ENCODE data around the gene STXBP5L.
"Not testable (repeated sequence)": the region's sequence is repeated elsewhere in the genome, so short reads cannot be mapped to it uniquely, and the experiment has no call there.

The STXBP5L gene

DNA sequence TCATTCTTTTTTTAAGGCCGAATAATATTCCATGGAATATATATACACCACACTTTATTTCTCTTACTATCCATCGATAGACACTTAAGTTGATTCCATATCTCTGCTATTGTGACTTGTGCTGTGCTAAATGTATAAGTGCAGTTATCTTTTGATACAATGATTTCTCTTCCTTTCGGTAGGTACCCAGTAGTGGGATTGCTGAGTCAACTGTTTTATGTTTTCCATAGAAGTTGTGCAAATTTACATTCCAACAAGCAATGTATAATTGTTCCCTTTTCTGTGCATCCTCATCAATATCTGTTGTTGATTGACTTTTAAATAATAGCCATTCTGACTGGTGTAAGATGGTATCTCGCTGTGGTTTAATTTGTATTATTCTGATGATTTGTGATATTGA lies 81.0 kb downstream of the STXBP5L start:
- no peak overlapping the region for H3K4me3 ChIP-seq (ENCODE audit: low read length)
- no peak for DNase-seq (ENCODE audit: low read depth)
- TF ChIP-seq, protein P1, sequence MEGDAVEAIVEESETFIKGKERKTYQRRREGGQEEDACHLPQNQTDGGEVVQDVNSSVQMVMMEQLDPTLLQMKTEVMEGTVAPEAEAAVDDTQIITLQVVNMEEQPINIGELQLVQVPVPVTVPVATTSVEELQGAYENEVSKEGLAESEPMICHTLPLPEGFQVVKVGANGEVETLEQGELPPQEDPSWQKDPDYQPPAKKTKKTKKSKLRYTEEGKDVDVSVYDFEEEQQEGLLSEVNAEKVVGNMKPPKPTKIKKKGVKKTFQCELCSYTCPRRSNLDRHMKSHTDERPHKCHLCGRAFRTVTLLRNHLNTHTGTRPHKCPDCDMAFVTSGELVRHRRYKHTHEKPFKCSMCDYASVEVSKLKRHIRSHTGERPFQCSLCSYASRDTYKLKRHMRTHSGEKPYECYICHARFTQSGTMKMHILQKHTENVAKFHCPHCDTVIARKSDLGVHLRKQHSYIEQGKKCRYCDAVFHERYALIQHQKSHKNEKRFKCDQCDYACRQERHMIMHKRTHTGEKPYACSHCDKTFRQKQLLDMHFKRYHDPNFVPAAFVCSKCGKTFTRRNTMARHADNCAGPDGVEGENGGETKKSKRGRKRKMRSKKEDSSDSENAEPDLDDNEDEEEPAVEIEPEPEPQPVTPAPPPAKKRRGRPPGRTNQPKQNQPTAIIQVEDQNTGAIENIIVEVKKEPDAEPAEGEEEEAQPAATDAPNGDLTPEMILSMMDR (conservative IDR thresholded peaks at IDR 0.05; ENCODE audit: low read length) = no peak

DNA sequence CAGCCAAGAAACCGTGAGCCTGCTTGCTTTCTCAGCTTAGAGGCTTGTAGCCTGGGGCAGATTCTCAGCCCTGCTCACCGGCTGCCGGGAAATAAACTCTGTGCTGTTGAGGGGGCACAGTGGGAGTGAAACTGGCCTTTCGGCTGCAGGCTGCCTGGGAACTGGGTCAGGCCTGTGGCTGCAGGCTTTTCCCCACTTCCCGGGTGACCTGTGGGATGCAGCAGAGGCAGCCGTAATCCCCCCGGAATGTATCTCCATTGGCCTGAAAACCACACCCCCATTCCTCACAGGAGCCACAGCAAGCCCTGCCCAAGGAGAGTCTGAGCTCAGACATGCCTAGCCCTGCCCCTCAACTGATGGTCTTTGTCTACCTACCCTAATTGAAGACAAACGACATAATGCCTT lies 110.9 kb downstream of the STXBP5L start:
- TF ChIP-seq, protein P1 (conservative IDR thresholded peaks at IDR 0.05; ENCODE audit: low read length) = no peak
- H3K4me3 ChIP-seq (ENCODE audit: low read length) = no peak overlapping the region
- no peak for DNase-seq (ENCODE audit: low read depth)

DNA sequence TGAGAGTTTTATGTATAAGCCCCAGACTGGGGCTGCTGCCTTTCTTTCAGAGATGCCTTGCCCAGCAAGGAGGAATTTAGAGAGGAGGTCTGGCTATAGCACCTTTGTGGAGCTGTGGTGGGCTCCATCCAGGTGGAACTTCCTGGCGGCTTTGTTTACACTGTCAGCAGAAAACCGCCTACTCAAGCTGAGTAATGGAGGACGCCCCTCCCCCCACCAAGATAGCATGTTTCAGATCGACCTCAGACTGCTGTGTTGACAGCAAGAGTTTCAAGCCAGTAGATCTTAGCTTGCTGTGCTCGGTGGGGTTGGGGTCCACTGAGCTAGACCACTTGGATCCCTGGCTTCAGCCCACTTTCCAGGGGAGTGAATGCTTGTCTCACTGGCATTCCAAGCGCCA lies 155.6 kb downstream of the STXBP5L start:
- TF ChIP-seq, protein P1 (conservative IDR thresholded peaks at IDR 0.05; ENCODE audit: low read length) = no peak
- no peak for DNase-seq (ENCODE audit: low read depth)
- no peak overlapping the region for H3K4me3 ChIP-seq (ENCODE audit: low read length)

DNA sequence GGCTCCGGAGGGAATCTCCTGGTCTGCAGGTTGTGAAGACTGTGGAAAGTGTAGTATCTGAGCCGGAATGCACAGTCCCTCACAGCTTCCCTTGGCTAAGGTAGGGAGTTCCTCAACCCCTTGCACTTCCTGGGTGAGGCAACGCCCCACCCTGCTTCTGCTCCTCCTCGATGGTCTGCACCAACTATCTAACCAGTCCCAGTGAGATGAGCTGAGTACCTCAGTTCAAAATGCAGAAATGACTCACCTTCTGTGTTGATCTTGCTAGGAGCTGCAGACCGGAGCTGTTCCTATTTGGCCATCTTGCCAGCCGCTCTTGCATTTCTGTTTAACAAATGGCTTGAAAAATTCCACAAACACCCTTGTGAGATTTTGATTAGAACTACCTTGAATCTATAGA lies 156.1 kb downstream of the STXBP5L start:
- no peak for DNase-seq (ENCODE audit: low read depth)
- TF ChIP-seq, protein P1 (conservative IDR thresholded peaks at IDR 0.05; ENCODE audit: low read length) = no peak
- no peak overlapping the region for H3K4me3 ChIP-seq (ENCODE audit: low read length)

DNA sequence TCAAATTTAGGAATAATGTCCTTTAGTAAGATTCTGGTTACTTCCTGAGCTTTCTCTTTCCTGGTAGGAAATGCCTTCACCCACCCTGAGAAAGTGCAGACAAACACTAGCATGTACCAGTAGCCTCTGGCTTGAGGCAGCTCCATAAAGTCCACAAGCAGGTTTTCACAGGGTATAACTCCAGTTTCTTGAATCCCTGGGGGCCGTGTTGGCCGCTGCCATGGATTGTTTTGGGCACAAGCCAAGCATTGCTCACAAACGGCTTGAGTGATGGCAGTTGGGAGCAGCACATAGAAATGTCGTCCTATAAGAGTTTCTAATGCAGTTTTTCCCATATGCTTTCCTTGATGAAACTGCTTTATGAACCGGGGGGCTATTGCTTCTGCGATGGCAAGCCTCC lies 164.1 kb downstream of the STXBP5L start:
- no peak for DNase-seq (ENCODE audit: low read depth)
- TF ChIP-seq, protein P1 (conservative IDR thresholded peaks at IDR 0.05; ENCODE audit: low read length) = no peak
- H3K4me3 ChIP-seq (ENCODE audit: low read length) = no peak overlapping the region

DNA sequence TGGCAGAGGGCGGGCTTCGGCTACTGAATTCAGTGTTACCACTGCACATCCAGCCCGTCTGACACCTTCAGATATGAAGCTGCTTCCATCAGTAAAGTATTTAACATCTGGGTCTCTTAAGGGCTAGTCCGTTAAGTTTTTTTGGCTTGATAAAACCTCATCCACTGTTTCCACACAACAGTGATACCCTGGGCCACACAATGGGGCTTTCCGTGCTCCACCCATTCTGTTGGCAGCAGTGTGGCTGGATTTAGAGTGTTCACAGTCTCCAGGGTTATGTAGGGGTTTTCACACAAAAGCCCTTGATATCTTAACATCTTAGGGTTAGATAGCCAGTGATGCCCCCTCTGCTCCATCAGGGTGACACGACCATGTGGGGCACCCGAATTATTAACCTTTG lies 165.0 kb downstream of the STXBP5L start:
- H3K4me3 ChIP-seq (ENCODE audit: low read length) = no peak overlapping the region
- DNase-seq (ENCODE audit: low read depth) = no peak
- TF ChIP-seq, protein P1 (conservative IDR thresholded peaks at IDR 0.05; ENCODE audit: low read length) = no peak

DNA sequence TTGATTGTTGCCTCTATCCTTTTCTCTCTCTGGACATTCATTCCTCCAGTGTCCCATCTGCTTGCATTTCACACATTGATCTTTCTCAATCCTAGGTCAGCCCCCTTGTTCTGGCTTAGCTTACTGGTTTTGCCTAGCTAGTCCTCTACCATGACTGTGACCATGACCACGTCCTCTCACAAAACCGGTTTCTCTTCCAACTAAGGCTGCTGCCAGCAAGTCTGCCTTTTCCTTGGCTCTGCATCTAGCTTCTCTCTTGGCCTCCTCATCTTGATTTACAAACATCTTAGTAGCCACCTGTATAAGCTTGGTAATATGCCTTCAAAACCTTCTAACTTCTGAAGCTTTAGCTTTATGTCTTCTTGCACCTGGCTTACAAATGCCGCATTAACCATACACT lies 167.2 kb downstream of the STXBP5L start:
- H3K4me3 ChIP-seq (ENCODE audit: low read length) = no peak overlapping the region
- TF ChIP-seq, protein P1 (conservative IDR thresholded peaks at IDR 0.05; ENCODE audit: low read length) = no peak
- no peak for DNase-seq (ENCODE audit: low read depth)

DNA sequence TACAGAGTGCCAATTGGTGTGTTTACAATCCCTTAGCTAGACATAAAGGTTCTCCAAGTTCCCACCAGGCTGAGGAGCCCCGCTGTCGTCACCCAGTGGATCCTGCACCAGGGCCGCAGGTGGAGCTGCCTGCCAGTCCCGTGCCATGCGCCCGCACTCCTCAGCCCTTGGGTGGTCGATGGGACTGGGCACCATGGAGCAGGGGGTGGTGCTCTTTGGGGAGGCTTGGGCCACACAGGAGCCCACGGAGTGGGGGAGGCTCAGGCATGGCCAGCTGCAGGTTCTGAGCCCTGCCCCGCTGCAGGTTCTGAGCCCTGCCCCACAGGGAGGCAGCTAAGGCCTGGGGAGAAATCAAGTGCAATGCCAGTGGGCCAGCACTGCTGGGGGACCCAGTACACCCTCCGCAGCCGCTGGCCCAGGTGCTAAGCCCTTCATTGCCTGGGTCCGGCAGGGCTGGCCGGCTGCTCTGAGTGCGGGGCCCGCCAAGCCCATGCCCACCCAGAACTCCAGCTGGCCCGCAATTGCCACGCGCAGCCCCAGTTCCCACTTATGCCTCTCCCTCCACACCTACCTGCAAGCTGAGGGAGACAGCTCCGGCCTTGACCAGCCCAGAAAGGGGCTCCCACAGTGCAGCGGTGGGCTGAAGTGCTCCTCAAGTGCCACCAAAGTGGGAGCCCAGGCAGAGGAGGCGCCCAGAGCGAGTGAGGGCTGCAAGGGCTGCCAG lies 170.5 kb downstream of the STXBP5L start:
- H3K4me3 ChIP-seq (ENCODE audit: low read length); DNase-seq (ENCODE audit: low read depth): not testable (repeated sequence)

All from AG10803 (cell line).